ENCODE measurements around the gene DPP10. TPM values are rescaled to one million over a fixed set of nuclear protein-coding genes. Genes with fewer than 3 reads are reported as not detected.

The DPP10 gene
- total RNA-seq, 1 donor from 2014 or later: 0.33 TPM

DNA sequence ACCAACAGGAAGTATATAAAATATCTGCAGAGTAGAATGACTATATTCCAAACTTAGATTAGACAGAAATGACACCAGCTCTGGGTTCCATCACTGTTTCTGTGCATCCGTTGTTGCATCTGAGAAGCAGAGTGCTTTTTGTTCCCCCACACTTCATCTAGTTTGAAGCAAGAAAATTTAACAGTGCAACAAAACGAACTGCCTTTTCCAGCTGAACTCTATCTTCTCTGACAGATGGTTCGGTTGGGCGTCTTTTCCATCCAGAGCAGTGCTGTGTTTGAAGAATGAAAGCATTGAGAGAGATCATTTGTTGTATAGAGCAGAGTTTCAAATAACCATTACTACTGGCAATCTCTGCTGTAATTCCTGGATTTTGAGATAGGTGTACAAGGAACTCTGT lies 757.5 kb downstream of the DPP10 start:
- ATAC-seq (no peak), DNase-seq (ENCODE audit: low spot score) (no peak)

DNA sequence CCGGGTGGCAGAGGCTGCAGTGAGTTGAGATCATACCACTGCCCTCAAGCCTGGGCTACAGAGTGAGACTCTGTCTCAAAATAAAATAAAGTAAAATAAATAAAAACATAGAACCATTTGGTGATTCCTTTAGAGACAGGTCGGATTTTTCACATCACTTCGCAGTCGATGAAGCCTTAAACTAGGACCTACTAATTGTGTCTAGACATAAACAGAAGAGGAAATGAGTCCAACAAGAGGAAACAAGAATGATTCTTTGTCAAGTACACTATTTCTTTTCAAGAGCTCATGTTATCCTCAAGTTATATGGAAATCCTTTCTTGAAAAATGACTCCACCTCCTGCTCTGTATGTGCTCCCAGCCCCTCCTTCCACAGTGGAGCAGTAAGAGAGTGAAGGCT lies 758.9 kb downstream of the DPP10 start:
- DNase-seq (ENCODE audit: low spot score) (no peak), ATAC-seq (no peak)

DNA sequence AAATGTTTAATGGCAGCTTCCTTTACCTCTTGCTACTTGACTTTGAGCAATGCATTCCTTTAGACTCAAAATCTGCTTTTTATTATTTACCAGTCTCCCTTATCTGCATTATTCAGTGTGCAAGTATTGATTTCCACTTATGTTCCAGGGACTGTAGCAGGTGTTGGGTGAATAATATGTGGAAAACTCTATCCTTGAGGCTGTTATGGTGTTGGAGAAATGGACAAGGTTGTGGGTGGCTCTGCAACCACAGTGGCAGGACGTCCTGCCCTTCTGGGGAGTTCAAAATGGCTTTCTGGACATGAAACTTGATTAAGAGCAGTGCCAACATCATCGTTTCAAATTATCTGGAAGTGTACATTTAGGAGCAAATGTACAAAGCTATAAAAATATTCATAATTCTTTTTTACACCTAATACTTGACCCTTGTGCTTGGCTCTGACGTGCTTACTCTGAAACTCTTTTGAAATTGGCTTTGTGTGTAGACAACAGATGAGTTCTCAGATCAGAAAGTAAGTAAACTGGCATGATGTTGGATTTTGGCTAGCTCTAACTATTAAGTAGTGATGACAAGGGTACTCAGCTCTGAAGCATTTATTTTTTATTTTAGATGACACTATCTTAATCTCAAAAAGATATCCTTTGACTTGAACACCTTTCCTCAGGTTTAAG lies 766.2 kb downstream of the DPP10 start:
- DNase-seq (ENCODE audit: low spot score): no peak
- ATAC-seq: no peak

DNA sequence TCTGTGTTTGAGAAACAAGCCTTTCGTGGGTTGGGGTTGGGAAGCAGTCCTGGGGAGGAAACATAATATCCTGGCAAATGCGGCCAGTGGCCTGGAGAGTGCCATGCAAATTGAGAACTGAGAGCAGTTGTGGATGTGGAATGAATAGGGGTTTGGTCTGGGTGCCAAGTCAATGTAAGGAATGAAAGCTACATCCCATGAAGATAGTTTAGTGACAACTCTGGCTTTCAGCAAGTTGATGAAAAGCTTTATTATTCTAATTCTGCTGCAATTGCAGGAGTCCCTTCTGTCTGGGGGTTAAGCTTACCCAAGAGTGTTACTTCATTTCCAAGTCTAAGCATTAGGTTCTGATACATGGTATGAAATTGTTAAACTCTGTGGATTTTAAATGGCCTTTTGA lies 771.6 kb downstream of the DPP10 start:
- DNase-seq (ENCODE audit: low spot score): no peak
- ATAC-seq: no peak

DNA sequence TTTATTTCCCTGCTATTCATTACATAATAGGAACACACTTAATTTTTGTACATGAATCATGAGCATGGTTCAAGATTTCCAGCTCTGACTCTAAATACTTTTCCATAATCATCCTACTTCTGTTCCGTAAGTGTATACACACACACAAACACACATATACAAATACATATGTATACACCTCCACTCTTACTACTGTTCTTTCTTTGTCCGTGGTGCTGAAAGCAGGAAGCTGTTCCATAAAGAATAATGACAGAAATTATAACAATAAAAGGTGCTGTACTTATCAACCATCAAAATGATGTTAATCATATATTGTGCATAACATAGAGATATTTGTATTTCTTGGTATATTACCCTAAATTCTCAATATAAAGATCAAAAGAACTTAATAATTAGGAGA lies 776.9 kb downstream of the DPP10 start:
- DNase-seq (ENCODE audit: low spot score) (no peak), ATAC-seq (no peak)

DNA sequence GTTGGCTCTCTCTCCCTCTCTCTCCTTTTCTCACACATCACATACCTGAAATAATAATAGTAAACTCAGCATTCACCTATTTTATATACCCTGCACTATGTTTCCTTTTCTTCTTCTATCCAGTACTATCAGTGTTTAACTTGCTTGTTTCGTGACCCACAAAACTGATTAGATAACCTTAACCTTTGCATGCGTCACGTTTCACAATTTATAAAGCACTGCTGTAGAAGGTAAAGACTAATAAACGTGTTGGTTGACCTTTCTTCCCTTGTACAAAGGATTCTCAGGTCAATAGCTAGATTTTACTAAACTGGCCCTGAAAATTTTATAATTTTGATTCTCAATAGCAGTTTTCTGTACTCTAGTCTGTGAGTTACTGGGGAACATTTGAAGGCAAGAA lies 791.7 kb downstream of the DPP10 start:
- no peak for DNase-seq (ENCODE audit: low spot score)
- ATAC-seq: no peak

DNA sequence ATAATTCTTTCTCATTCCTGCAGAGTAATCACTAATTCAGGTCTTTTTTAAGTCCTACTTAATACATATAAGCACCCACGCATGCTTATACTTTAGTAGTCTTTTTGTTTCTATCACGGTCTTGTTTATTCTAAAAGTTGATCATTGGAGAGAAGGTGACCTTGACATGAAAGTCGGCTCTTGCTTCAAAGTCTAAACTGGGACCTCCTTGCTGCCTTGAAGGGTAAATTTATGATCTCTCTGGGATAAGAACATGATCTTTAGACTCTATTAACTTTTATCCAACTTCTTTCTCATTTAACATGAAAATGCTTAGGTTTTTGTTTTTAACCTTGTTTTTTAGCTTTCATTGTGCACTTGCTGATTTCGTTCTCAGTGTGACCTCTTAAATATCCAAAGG lies 792.3 kb downstream of the DPP10 start:
- ATAC-seq (no peak), DNase-seq (ENCODE audit: low spot score) (no peak)

DNA sequence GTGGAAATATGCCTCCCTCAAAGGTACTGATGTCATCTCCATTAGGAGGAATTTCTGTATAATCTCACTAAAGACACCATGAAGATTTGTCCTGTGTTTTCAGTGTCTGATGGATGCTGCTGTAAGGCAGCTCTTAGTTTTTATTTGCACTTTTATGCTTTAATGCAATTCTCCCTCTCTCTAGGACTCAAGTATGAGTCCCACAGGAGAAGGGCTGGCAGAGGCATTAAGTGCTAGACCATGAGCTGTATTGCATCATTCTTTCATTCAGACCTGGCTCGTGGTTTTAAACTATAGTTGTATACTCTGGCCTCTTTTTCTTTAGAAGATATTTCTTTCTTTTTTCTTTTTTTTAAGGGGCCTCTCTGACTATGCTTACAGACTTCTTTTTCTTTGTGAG lies 805.6 kb downstream of the DPP10 start:
- ATAC-seq: no peak
- DNase-seq (ENCODE audit: low spot score): no peak

DNA sequence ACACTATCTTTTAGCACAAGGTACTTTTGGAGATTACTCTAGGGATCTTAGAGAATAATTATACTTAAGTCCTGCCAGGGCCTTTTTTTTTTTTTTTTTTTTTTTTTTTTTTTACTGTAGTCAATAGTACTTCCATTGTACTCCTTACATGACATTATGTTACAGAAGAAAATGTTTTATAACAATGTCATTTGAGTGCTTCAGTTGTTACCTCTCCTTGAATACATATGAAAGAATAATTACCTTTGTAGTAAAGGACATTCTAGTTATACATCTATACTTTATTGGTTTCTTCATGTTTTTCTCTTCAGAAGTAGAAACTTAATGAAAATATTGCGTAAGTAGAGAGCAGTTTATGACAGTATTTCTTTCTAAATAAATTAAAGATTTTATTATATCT lies 834.9 kb downstream of the DPP10 start:
- DNase-seq (ENCODE audit: low spot score) (no peak), ATAC-seq (no peak)

DNA sequence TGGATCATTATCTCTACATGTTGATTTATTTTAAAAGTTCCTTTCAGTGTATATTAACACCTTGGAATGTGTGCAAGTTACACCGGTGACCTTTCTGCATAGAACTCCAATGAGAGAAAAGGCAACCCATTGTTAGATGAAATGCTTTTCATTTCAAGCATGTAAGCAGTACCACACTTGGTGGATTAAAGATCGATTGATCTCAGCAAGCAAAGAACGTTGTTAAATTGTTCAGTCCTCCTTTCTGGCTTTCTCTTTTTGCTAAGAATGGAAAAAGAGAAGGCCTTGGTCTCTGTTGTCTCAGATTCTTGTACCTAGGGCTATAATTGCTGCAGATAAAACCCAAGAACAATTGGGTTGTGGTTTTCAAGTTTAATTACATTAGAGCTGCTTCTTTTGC lies 843.0 kb downstream of the DPP10 start:
- DNase-seq (ENCODE audit: low spot score) (no peak), ATAC-seq (no peak)

DNA sequence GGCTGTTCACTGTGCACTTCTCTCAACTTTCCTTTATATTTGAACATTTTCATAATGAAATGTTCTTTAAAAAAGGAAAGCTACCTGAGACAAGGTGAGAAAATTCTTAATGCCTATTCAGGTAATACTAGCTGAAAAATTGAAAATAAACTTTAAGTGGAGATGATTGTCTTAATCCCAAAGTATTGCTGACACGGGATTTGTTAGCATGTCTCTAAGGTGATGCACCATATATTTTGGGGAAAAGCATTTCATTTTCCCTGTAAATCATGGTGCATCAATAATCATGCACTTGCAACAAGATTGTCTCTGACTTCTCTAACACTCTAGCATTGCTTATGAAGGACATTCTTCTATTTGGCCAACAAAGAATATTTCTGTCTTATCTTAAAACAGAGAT lies 848.0 kb downstream of the DPP10 start:
- ATAC-seq: no peak
- DNase-seq (ENCODE audit: low spot score): no peak

DNA sequence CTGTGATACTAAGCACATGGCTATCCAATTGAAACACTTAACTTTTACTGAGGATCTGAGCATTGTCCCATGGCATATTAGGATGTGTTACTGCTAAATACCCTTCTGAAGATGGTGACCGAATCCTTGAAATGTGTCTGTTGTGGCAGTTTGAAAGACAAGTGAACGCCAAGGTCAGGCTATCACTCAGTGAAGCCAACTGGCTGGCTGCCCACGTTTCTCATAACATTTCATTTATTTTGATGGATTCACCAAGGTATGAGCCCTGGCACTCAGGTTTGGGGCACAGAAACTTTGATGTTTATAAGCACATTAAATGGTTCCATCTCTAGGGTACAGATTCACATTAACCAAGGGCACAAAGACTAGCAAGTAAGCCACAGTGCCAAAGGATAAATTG lies 850.3 kb downstream of the DPP10 start:
- ATAC-seq: no peak
- no peak for DNase-seq (ENCODE audit: low spot score)

DNA sequence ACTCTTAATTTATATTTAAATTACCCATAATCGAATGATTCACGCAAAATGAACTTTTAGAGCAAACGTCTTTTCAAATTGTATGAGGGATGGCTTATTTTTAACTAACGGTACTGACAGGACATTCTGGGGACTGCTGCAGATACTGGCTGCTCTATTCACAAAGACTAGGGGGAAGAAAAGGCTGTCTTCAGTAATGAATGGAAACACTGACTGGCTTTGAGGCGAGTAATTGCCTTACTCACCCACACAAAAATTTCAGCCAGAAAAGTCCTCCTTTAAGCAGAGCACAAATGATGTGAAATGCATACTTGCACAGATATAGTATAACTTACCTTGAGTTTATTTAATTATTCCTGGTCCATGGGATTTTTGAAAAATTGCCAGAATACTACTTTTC lies 852.6 kb downstream of the DPP10 start:
- DNase-seq (ENCODE audit: low spot score): no peak
- ATAC-seq: no peak

DNA sequence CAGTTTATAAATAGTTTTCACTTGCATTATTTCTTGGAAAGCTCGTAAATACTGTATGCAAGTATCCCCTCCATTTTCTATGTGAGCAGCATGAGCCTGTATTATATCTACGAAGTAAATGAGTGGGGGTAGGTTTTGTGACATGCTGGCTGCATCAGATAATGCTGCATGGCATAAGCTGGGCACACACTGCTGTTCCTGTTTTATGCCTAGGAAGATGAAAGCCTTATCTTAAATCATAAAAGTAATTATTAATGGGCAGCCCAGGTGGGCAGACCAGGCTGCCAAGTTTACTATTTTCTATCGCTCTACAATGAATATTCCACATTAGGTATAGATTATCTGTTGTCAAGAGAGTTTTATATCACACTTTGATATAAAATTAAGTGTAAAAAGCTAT lies 854.6 kb downstream of the DPP10 start:
- ATAC-seq: no peak
- no peak for DNase-seq (ENCODE audit: low spot score)

DNA sequence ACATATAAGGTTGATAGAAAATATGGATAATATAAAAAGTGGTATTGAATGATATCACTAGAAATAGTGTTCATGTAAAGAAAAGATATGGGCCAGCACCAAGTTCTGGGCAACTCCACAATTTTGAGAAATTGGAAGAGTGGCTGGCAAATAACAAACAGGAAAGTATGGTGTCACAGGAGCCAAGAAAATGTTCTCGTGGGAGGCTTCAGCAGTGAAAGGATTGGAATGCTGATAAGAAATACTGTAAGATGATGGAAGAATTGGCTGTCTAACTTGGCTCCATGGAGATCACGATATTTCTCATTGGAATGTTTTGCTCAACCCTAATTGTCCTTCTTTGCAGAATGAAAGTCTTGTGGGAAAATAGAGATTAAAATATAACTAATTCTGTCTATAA lies 856.8 kb downstream of the DPP10 start:
- DNase-seq (ENCODE audit: low spot score) (no peak), ATAC-seq (no peak)

DNA sequence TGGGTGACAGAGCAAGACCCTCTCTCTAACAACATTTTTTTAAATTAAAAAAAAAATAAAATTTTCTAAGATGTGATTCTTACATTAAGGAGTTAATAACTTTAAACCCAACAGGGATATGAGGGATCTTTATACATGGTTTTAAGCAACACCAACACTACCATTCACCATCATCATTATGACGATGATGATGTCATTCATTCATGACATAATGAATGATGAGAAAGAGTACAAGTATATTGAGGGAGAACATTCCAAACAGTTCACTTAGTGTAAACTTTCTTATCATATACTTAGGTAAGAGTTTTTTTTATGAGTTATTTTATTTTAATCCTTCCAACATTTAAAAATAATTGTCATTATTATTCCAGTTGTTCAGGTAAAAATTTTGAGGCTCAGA lies 863.3 kb downstream of the DPP10 start:
- DNase-seq (ENCODE audit: low spot score) (no peak), ATAC-seq (no peak)

DNA sequence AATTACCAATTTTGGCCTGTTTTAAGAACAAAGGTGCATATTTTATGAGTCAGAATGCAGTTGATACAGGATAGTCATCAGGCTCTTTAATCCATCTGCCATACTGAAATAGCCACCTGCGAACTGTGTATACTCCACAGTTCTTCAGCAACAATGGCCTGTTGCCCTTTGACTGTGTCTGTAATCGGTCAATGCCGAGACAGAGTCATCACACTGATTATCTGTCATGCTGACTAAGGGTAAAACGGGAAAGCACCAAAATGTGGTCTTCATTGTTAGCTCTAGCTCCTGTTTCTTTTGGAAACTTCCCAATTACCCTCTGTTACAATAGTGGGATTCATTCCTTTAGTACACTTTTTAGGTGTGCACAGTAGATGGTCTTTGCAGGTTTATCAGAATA lies 871.7 kb downstream of the DPP10 start:
- ATAC-seq: no peak

DNA sequence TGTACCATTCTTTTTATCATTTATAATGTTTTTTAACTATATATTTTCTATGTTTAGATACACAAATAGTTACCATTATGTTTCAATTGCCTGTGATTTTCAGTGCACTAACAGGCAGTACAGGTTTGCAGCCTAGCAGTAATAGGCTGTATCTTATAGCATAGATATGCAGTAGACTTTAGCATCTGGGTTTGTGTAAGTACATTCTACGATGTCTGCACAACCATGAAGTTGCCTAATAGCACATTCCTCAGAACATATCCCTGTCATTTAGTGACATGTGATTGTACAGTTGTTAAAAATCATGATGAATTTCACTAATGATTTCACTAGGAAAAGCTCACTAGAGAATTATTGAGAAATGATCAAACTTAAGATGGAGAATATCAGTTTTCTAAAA lies 884.6 kb downstream of the DPP10 start:
- ATAC-seq (no peak), DNase-seq (ENCODE audit: low spot score) (no peak)

More for the DNA sequence above, 871.7 kb downstream of the DPP10 start:
- DNase-seq (ENCODE audit: low spot score): no peak

DNA sequence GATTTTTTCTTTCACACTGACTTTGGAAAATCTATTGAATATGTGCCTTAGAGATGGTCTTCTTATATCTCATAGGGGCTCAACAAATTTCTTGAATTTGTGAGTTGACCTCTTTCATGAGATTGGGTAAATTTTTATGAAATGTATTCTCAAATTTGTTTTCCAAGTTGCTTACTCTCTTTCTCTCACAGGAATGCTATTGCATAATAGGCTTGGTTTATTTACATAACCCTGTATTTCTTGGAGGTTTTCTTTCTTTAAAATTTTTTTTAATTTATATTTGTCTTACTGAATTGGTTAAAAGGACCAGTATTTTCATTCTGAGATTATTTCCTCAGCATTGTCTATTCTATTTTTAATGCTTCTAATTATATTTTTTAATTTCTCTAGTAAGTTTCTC lies 917.1 kb downstream of the DPP10 start:
- DNase-seq (ENCODE audit: low spot score) (no peak), ATAC-seq (no peak)

DNA sequence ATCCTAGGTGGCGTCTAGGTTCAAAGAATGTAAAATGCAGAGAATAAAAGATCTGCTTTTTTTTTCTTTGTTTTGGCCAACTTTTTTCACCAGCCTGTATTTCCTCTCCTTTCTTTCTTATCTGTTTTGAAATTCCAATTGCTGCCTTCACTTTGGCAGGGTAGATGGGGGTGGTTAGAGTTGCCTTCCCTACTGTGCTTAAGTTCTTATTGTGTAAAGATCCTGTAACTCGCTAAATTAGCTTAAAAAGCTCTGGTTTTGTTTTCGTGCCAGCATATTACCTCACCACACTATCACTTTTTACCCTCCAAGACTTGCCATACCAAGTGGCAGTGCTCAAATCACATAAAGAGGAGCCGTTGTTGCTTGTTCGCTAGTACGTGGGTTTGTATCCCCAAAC lies 921.7 kb downstream of the DPP10 start:
- DNase-seq (ENCODE audit: low spot score) (no peak), ATAC-seq (no peak)

DNA sequence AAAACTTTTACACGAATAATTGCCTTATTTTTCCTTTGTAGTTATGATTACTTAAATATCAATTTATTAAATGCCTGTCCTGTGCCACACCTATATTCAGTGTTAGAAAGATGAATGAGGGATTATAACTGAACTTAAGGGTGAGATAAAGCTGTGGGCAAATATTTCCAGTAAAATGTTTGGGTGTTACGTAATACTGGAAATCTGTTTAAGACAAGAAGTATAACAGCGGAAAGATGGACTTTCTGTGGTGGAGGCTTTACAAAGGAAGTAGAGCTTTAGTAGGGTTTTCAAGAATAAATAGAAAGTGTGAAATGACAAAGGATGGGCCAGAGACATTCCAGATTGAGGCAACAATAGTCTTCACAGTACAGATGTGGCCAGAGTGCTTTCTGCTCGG lies 927.0 kb downstream of the DPP10 start:
- no peak for DNase-seq (ENCODE audit: low spot score)
- no peak for ATAC-seq

DNA sequence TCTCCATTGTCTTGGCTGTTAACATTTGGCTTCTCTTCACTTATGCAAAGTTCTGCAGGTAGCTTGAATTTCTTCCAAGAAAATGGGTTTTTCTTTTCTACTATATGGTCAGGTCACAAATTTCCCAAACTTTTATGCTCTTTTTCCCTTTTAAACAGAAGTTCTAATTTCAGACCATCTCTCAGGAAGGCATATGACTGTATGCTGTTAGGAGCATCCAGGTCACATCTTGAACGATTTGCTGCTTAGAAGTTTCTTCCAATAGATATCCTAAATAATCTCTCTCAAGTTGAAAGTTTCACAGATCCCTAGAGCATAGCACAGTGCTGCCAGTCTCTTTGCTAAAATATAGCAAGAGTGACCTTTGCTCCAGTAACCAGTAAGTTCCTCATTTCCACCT lies 932.5 kb downstream of the DPP10 start:
- DNase-seq (ENCODE audit: low spot score): no peak
- ATAC-seq: no peak

DNA sequence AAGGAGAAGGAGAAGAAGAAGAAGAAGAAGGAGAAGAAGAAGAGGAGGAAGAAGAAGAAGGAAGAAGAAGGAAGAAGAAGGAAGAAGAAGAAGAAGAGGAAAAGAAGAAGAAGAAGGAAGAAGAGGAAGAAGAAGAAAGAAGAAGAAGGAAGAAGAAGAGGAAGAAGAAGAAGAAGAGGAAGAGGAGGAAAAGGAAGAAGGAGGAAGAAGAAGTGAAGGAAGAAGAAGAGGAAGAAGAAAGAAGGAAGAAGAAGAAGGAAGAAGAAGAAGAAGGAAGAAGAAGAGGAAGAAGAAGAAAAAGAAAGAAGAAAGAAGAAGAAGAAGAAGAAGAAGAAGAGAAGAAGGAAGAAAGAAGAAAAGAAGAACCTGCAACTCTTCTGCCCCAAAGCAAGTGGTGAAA lies 942.0 kb downstream of the DPP10 start:
- no peak for ATAC-seq
- no peak for DNase-seq (ENCODE audit: low spot score)

DNA sequence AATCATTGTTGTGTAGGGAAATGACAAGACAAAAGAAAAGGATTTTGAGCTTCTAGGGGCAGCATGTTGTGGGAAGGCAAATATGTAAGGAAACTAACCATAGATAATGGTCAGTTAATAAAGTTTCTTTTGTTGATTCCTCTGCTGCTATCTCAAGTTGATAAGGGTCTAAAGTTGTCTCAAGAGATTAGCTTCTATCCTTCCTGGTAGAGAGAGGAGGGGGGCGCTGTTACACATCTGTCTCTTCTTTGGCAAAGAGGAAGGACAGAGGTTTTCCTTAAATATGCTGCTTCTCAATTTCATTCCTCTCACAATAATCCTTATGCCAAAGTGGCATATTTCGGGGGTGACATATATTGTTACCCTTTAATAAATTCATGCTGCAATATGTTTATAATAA lies 944.0 kb downstream of the DPP10 start:
- no peak for DNase-seq (ENCODE audit: low spot score)
- no peak for ATAC-seq
